HG03095 (cell line): ENCODE data around the gene TARS2.

Source experiments
- ATAC-seq: cut with Tn5 transposase; IDR thresholded peaks from one replicate; pipeline ENCODE4 v1.9.1; 2021; ENCODE audit warnings: moderate library complexity; ENCODE audit not compliant: unreplicated experiment

The TARS2 gene, protein sequence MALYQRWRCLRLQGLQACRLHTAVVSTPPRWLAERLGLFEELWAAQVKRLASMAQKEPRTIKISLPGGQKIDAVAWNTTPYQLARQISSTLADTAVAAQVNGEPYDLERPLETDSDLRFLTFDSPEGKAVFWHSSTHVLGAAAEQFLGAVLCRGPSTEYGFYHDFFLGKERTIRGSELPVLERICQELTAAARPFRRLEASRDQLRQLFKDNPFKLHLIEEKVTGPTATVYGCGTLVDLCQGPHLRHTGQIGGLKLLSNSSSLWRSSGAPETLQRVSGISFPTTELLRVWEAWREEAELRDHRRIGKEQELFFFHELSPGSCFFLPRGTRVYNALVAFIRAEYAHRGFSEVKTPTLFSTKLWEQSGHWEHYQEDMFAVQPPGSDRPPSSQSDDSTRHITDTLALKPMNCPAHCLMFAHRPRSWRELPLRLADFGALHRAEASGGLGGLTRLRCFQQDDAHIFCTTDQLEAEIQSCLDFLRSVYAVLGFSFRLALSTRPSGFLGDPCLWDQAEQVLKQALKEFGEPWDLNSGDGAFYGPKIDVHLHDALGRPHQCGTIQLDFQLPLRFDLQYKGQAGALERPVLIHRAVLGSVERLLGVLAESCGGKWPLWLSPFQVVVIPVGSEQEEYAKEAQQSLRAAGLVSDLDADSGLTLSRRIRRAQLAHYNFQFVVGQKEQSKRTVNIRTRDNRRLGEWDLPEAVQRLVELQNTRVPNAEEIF

DNA sequence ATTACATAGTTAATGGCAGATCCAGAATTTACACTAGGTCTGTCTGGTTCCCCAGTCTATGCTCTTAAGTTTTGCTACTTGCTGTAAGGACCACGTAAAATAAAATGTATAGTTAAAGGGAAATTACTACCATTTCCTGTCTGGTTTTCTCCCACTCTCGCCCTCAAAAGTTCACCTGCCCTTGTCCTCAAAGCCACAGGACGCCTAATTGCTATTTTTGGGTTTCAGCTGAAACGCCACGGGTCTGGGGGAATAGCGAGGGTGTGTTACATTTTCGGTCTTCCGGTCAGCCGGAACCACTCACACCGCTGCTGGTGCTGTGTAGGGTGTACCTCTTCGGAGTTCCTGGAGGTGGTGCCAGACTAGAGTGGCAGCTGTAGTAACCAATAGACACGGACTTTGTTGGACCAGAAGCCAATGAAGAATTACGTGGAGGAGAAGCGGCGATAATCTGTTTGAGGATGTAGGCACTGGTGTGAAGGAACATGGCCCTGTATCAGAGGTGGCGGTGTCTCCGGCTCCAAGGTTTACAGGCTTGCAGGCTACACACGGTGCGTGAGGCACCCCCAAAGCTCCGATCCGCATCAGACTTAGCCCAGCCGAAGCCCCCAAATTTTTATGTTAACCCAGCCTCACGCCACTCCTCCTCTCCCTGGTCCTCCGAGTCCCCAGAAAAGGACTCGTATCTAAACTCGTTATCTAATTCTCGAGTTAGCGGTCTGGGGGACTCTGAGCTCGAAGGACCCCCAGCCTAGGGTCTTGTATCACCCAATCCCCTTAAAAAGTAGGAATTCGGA is at the start of gene TARS2:
TSS of gene TARS2 (plus strand) at position 454 of the 797 bp plus-strand sequence. CDS start at position 486, 32 bp downstream.
- peak; percentile 98 for ATAC-seq

DNA sequence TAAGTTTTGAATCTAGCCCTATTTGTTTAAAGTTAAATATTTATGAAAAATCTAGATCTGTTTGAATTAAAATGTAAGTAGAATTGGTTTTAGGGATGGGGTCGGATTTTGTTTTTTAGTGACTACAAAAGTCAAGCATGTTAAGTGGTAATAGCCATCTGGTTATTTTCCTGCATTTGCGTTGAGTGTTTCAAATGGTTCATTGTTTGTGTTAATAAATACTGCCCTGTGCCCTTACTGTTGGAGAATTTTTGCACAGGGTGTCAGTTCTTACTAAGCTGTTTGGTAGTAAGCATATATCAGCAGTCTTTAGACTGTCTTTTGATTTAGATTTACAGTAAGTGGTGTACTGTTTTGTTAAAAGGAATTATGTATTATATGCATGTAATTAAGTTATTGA is 46.1 kb upstream of the TARS2 start:
- ATAC-seq: no peak

DNA sequence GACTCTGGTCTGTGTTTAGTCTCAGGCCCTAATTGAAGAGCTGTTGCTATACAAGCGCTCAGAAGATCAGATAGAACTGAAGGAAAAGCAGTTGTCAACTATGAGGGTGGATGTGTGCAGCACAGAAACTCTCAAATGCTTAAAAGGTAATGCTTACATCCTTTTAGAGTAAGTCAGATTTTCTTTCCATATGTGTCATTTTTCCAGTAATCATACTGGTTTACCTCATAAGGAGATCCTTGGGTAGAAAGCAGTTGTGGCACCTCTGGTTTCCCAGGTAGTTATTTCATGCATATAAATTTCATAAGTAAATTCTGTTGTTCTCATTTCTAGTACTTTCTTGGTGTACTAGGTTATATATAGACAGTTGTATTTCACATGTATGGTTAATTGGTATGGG is 43.0 kb upstream of the TARS2 start:
- ATAC-seq: no peak

DNA sequence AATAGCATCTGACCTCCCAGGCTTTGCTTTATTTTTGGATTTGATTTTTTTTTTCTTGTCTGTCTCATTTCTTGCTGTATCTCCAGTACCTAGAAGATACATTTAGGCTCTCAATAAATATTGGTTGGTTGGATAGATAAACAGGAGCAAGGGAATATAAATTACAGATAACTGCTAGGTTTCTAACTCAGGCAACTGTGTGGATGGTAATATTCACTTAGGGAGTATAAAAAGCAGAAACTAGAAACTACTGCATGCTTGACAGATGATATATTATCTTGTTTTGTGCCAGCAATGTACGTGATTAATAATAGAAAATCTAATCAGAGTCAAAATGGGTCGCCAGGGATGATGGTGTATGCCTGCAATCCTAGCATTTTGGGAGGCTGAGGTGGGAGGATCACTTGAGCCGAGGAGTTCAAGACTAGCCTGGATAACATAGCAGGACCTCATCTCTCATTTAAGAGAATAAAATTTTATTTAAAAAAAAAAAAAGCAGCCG is 31.0 kb upstream of the TARS2 start:
- ATAC-seq: no peak

DNA sequence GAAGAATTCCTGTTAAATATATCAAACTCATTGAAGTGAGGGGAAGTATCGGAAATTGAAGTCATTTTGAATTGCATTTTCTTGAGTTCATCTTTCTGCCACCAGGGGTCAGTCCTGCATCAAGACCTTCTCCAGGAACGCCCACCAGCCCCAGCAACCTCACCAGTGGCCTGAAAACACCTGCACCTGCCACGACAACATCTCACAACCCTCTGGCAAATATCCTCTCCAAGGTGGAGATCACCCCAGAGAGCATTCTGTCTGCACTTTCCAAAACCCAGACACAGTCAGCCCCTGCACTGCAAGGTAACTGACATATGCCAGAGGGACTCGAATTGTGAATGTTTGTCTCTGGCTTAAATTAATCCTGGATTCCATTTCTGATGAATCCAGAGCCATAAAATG is 22.8 kb upstream of the TARS2 start:
- no peak for ATAC-seq

DNA sequence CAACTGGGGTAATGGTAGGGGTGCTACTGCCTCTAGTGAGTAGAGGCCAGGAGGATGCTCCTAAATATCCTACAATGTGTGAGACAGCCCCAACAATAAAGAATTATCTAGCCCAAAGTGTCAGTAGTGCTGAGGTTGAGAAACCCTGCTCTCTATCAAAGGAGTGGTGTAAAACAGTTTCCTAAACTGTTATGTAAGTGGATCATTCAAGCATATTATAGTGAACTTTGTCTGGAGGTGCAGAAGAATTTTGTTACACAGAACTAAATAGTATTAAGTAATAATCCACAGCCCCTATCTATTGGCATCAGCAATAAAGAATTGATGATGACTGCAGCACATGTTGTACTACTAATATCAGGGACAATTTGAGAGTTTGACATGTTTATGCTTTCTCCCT is 20.3 kb upstream of the TARS2 start:
- ATAC-seq: no peak

DNA sequence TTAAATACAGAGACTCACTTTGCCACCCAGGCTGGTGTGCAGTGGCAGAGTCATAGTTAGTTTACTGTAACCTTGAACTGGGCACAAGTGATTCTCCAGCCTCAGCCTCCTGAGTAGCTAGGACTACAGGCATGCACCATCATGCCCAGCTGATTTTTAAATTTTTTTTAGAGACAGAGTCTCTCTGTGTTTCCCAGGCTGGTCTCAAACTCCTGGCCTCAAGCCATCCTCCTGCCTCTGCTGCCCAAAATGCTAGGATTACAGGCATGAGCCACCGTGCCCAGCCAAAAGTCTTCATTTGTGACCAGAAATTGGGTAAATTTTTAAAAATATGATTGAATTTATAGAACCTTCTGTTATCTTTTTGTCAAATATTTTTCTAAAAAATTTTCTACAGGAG is 17.9 kb upstream of the TARS2 start:
- ATAC-seq: no peak

DNA sequence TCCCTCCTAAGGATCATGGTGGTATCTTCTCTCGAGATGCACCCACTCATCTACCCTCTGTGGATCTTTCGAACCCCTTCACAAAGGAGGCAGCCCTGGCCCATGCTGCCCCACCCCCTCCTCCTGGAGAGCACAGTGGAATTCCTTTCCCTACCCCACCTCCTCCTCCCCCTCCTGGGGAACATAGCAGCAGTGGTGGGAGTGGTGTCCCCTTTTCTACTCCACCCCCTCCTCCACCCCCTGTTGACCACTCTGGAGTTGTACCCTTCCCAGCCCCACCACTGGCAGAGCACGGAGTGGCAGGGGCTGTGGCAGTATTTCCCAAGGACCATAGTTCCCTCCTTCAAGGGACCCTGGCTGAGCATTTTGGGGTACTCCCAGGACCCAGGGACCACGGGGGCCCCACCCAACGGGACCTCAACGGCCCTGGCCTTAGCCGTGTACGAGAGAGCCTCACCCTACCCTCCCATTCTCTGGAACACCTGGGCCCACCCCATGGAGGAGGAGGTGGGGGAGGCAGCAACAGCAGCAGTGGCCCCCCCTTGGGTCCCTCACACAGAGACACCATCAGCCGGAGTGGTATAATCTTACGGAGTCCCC is 14.5 kb upstream of the TARS2 start:
- ATAC-seq: no peak

DNA sequence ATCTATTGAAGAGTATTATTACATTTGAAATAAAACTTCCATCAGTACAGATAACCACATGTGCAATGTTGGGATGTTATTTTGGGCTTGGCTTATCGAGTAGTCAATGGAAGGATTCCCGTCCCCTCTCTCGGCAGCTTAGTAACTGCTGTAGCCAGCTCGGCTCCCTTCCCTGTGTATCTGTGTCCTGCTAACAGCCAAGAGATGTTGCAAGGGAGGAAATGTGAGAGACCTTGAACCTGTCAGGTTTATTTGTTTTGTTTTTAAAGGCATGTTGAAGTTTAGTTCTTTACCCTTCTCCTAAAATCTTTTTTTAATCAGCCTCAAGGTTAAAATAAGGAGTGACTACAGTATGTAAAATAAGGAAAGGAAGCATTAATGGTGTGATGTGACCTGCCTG is 13.6 kb upstream of the TARS2 start:
- ATAC-seq: no peak

DNA sequence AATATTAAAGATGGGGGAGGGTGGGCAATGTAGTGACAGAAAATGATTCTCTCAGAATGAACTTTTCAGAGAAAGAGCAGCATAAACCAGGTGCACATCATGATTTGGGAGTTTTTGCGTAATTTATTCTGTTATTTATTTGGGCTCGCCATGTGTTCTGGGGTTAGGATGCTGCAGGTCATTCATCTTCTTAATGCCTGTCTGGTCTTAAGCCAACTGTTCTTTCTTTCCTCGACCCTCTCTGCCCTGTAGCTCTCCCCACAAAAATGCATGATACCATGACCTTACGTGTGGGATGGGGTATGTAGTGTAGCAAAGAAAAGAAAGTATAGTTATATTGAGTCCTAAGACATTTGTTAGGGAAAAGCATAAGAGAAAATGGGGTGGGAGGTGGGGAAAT is 12.3 kb upstream of the TARS2 start:
- ATAC-seq: no peak

DNA sequence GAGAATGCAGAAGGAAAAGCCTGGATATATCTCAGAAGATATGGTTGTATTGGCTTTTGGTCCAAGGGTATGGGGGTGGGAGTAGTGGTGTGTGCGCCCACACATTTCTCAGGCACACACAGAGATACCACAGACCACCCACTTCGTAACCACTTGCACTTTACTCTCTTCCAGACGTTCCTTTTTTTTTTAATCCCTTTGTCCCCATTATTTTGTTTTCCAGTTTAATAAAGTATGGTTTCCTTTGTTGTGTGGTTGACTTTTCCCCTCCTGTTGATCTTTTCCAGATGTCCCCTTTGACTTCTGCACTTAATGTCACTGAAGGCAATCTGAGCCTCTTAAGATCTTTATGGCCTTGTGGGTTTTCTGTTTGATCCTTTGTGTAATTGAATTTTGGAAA is 10.5 kb upstream of the TARS2 start:
- no peak for ATAC-seq

DNA sequence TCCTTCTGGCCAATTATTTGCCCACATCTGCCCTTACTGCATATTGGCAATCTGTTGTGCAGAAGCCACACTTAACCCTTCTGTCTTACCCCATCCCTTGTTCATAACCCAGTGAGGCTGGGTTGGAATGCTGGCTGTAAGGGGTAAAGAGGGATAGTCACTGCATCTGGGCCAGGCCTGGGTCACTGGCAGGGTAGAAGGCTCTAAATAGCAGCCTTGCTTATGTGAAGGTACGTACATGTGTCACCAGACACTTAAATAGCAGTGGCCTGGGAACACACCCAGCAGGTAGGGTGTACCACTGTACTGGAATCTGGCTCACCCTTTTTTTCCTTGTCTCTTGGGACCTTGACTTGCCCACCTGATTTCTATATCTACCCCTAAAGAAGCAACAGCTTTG is 9.9 kb upstream of the TARS2 start:
- no peak for ATAC-seq

DNA sequence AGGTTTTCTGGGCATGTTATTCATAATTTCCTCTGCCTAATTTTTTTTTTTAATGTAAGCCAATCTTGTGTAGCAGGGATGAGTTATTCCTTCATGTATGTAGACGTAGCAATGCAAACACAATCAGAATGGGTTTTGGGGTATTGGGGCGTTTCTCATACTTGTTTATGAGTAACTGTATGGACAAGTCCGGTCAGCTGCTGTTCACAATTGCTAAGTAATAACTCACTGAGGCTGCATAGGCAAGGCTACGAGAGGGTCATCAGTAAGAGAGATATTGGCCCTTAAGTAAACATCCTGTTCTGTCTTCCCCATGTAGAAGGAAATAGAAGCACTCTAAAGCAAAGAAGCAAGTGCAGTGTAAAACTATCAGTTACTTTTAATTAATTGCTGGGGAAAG is 9.5 kb upstream of the TARS2 start:
- no peak for ATAC-seq

DNA sequence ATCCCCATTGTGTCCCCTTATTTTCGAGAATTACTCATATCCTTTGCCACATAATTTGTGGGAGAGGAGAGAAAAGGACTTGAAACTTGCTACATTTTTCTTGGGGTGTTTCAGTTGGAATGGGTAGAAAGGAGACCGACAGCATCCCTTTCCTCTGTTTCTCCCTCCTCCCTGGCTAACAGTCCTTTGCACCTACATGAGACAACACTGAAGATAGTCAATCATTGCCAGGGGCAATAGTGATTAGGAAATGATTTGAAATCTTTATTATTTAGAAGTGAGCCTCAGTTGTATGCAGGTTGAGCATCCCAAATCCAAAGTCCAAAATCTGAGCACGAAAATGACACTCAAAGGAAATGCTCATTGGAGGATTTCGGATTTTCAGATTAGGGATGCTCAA is 7.8 kb upstream of the TARS2 start:
- ATAC-seq: no peak

DNA sequence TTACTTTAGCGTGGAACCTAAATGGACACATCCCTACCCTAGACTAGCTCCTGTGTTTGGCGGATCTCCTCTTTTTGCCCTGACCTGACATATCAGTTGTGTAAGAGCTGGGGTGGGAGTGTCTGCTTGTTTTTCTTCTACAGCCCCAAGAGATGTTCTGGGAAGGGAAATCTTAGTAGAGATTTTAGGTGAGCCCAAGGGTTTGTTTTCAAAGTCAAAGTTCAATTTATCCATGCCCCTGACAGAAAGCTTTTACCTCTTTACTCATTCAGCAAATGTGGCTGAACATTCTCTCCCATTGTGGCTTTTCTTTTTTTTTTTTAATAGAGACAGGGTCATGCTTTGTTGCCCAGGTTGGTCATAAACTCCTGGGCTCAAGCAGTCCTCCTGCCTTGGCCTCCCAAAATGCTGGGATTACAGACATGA is 7.3 kb upstream of the TARS2 start:
- no peak for ATAC-seq

DNA sequence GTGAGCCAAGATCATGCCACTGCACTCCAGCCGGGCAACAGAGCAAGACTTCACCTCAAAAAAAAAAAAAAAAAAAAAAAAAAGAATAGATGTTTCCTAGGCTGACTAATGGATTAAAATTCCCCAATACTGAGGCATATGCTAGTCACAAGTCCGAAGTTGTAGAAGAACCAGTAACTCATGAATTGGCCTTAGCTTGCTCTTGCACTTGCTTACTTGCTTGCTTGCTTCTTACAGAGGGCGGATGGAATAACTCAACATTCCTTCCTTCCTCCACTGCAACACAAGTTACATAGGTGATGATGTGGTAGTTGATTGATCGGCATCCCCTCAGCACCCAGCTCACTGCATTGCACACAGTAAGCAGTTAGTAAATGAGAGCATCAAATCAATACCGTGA is 2.8 kb upstream of the TARS2 start:
- ATAC-seq: no peak

DNA sequence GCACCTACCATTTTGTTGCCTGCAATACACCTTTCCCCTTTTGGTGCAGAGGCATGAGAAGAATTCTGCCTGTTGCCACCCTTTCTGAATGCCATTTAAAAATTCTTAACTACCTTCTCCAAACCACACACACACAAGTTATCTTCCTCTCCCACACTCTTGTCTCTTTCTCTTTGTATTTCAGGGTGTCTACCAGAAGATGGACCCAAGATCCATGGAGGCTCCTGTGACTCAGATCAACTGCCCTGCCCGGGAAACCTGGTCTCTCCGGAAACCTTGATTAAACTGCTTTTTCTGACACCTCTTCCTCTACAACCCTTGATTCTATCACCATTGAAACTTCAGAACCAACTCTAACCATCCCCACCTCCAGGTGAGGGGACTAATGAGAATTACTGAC is 2.4 kb upstream of the TARS2 start:
- ATAC-seq: no peak

DNA sequence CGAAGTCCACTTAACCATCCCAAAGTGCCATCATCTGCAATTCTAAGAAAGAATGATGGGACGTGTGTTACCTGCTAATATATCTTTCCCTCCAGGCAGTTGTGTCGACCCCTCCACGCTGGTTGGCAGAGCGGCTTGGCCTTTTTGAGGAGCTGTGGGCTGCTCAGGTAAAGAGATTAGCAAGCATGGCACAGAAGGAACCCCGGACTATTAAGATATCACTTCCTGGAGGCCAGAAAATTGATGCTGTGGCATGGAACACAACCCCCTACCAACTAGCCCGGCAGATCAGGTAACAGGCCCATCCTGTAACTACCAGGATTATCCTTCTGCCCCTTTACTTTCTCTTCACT is 520 bp downstream of the TARS2 start:
- no peak for ATAC-seq

DNA sequence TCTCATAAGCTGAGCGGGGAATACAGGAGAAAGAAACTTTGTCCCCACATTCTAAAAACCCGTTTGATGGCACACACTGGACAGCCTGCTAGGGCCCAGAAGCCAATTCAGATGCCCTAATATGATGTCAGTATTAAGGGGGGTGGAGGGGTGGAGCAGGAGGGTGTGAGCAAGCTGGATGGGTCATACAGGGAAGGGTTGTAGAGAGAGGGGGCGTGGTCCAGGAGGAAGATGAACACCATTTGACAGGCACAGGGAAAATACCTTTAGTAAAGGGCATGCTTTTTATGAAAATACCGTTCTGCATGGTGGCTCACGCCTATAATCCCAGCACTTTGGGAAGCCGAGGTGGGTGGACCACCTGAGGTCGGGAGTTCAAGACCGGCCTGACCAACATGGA is 6.0 kb downstream of the TARS2 start:
- ATAC-seq: no peak

DNA sequence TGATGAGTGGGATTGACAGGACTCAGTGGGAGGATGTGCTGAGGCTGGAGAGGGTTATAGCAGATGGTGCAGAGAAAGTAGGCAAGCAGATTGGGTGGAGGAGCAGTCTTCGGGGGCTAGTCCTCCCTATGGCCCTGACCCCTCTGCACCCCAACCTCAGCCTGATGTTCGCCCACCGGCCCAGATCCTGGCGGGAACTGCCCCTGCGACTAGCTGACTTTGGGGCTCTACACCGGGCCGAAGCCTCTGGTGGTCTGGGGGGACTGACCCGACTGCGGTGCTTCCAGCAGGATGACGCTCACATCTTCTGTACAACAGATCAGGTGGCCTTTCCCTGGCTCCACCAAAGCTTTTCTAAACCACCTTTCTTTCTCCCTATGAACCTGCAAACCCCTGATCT is 11.1 kb downstream of the TARS2 start:
- no peak for ATAC-seq

DNA sequence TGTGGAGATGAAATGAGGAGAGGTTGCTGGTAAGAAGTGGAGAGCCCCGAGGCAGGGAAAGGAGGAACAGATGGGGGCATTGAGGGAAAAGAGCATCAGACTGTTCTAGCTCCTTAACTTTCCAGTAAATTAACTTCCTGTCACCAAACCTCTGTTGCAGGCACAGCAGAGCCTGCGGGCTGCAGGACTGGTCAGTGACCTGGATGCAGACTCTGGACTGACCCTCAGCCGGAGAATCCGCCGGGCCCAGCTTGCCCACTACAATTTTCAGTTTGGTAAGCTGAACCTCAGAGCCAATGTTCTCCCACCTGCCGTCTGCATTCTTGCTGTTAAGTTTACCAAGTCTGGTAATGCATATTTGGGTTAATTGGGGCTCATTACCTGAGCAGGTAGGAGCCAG is 18.2 kb downstream of the TARS2 start:
- no peak for ATAC-seq
